H1 (cell line): ENCODE results near the gene CHST3. TPM values are rescaled to one million over a fixed set of nuclear protein-coding genes. Genes with fewer than 3 reads are reported as not detected.

Experiments
- CTCF ChIA-PET: fragments of 300-600 bp; sonication (Branson Sonifier 250); formaldehyde crosslinking; loops from one replicate; lab custom pipeline; 2021; ENCODE audit not compliant: partially characterized antibody; lab: Charles Lee
- POLR2A ChIA-PET: fragments of 300-600 bp; sonication (Branson Sonifier 250); formaldehyde crosslinking; loops from one replicate; lab custom pipeline; 2021; ENCODE audit warnings: inconsistent platforms; ENCODE audit not compliant: partially characterized antibody; lab: Charles Lee
- DNase-seq, 2 experiments: peaks; one replicate each; pipeline versions ENCODE4 v3.0.0 to v3.0.0-alpha.2; 2010 to 2022; ENCODE audit warnings: low spot score in 2 of 2, low read depth in 1 of 2, mixed read lengths in 1 of 2
- FAIRE-seq: peaks from 2 replicates; lab custom pipeline; 2011; peaks lifted over from hg19 to GRCh38; lab: Jason Lieb, UNC
- H2AFZ ChIP-seq: 2 replicates; pipeline ENCODE4 v1.8.1; 2012; ENCODE audit warnings: low read length, inconsistent platforms
- H2AK5ac ChIP-seq: 2 replicates; pipeline ENCODE4 v1.6.1; 2013; ENCODE audit warnings: low read depth, low read length
- H2BK120ac ChIP-seq: replicated peaks from 2 replicates; pipeline ENCODE3; 2013; ENCODE audit warnings: low read depth, low read length, inconsistent platforms
- H2BK12ac ChIP-seq: 2 replicates; pipeline ENCODE4 v1.6.1; 2013; ENCODE audit warnings: low read depth, low read length
- H2BK15ac ChIP-seq: 2 replicates; pipeline ENCODE4 v1.6.1; 2013; ENCODE audit warnings: low read length
- H2BK20ac ChIP-seq: 2 replicates; pipeline ENCODE4 v1.6.1; 2013; ENCODE audit warnings: low read length
- H2BK5ac ChIP-seq: 2 replicates; pipeline ENCODE4 v1.6.1; 2013; ENCODE audit warnings: low read depth, low read length
- H3K14ac ChIP-seq: 2 replicates; pipeline ENCODE4 v1.6.1; 2013; ENCODE audit warnings: inconsistent platforms; ENCODE audit not compliant: insufficient read length
- H3K18ac ChIP-seq: 2 replicates; pipeline ENCODE4 v1.6.1; 2013; ENCODE audit warnings: low read length; ENCODE audit errors: extremely low read depth
- H3K23ac ChIP-seq: 2 replicates; pipeline ENCODE4 v1.6.1; 2013; ENCODE audit warnings: inconsistent platforms; ENCODE audit not compliant: insufficient read length
- H3K23me2 ChIP-seq: 2 replicates; pipeline ENCODE4 v1.6.1; 2013; ENCODE audit warnings: low read depth, low read length
- H3K27ac ChIP-seq: 2 replicates; pipeline ENCODE4 v1.6.1; 2011; ENCODE audit warnings: low read depth, low read length, inconsistent platforms
- H3K27me3 ChIP-seq, 4 experiments: replicated peaks in 1 of 4; 1 replicate in 1 of 4; 2 replicates in 3 of 4; pipeline versions ENCODE4 v1.6.1 to v1.8.1; 2011 to 2013; ENCODE audit warnings: low read length in 3 of 4, mild to moderate bottlenecking in 3 of 4, inconsistent platforms in 2 of 4, mixed read lengths in 2 of 4, moderate library complexity in 1 of 4; ENCODE audit not compliant: control insufficient read depth in 3 of 4, insufficient read depth in 3 of 4; ENCODE audit errors: extremely low read depth in 1 of 4
- H3K36me3 ChIP-seq, 4 experiments: 2 replicates each; pipeline versions ENCODE4 v1.6.1 to v1.8.1; 2011 to 2013; ENCODE audit warnings: mild to moderate bottlenecking in 4 of 4, low read length in 3 of 4, moderate library complexity in 2 of 4, control low read depth in 1 of 4, inconsistent platforms in 1 of 4; ENCODE audit not compliant: insufficient read depth in 4 of 4, control insufficient read depth in 2 of 4
- H3K4ac ChIP-seq: replicated peaks from 2 replicates; pipeline ENCODE3; 2013; ENCODE audit warnings: low read length, low read depth, mixed read lengths, inconsistent platforms; ENCODE audit not compliant: insufficient read length
- H3K4me1 ChIP-seq, 4 experiments: replicated peaks in 1 of 4; 1 replicate in 1 of 4; 2 replicates in 3 of 4; pipeline versions ENCODE4 v1.6.1 to v1.8.1; 2011 to 2013; ENCODE audit warnings: low read length in 3 of 4, inconsistent platforms in 2 of 4, mixed read lengths in 1 of 4; ENCODE audit not compliant: insufficient read depth in 4 of 4, control insufficient read depth in 3 of 4
- H3K4me2 ChIP-seq, 2 experiments: 2 replicates each; pipeline versions ENCODE4 v1.6.1 to v1.8.1; 2011 to 2013; ENCODE audit warnings: low read depth in 2 of 2, low read length in 2 of 2, control low read depth in 1 of 2, inconsistent platforms in 1 of 2, mild to moderate bottlenecking in 1 of 2; ENCODE audit not compliant: insufficient read depth in 1 of 2
- H3K4me3 ChIP-seq, 4 experiments: fragments of 200-600, 300-600 bp in 1 of 4; sonication (generic), shearing (Covaris generic), sonication (Bioruptor Twin) in 1 of 4; 2 replicates each; pipeline versions ENCODE4 v1.5.1 to v1.8.1; 2011 to 2016; ENCODE audit warnings: low read length in 4 of 4, low read depth in 3 of 4, control low read depth in 2 of 4, inconsistent platforms in 2 of 4, mild to moderate bottlenecking in 2 of 4, mixed read lengths in 1 of 4, moderate library complexity in 1 of 4; ENCODE audit not compliant: insufficient read depth in 2 of 4; ENCODE audit errors: extremely low read depth in 1 of 4
- H3K56ac ChIP-seq: replicated peaks from 2 replicates; pipeline ENCODE3; 2013; ENCODE audit warnings: low read depth, mild to moderate bottlenecking, mixed read lengths, low read length, inconsistent platforms; ENCODE audit not compliant: insufficient read length
- H3K79me1 ChIP-seq: 2 replicates; pipeline ENCODE4 v1.6.1; 2013; ENCODE audit warnings: low read depth, low read length, control low read depth
- H3K79me2 ChIP-seq, 2 experiments: 2 replicates each; pipeline versions ENCODE4 v1.6.1 to v1.8.1; 2012 to 2013; ENCODE audit warnings: low read length in 2 of 2, mild to moderate bottlenecking in 2 of 2, inconsistent platforms in 1 of 2; ENCODE audit not compliant: insufficient read depth in 2 of 2, control insufficient read depth in 1 of 2
- H3K9ac ChIP-seq, 4 experiments: replicated peaks in 1 of 4; 1 replicate in 1 of 4; 2 replicates in 3 of 4; pipeline versions ENCODE4 v1.6.1 to v1.8.1; 2011 to 2013; ENCODE audit warnings: low read depth in 3 of 4, low read length in 3 of 4, control low read depth in 2 of 4, mild to moderate bottlenecking in 2 of 4, moderate library complexity in 2 of 4, inconsistent platforms in 1 of 4; ENCODE audit errors: extremely low read depth in 1 of 4
- H3K9me3 ChIP-seq, 2 experiments: 2 replicates each; pipeline versions ENCODE4 v1.6.1 to v1.8.1; 2012 to 2013; ENCODE audit warnings: mild to moderate bottlenecking in 2 of 2, moderate library complexity in 2 of 2, control low read depth in 1 of 2, inconsistent platforms in 1 of 2, low read depth in 1 of 2, low read length in 1 of 2, mixed read lengths in 1 of 2; ENCODE audit not compliant: insufficient read depth in 2 of 2
- H4K20me1 ChIP-seq, 2 experiments: replicated peaks in 1 of 2; 2 replicates each; pipeline versions ENCODE3 to v1.8.1; 2011 to 2013; ENCODE audit warnings: inconsistent platforms in 2 of 2, low read length in 2 of 2, mild to moderate bottlenecking in 1 of 2; ENCODE audit not compliant: insufficient read depth in 2 of 2, control insufficient read depth in 1 of 2
- H4K5ac ChIP-seq: 2 replicates; pipeline ENCODE4 v1.6.1; 2013; ENCODE audit warnings: low read length, low read depth, mixed read lengths, inconsistent platforms; ENCODE audit not compliant: insufficient read length
- H4K8ac ChIP-seq: 2 replicates; pipeline ENCODE4 v1.8.0; 2013; ENCODE audit warnings: mild to moderate bottlenecking, moderate library complexity, low read length, inconsistent platforms; ENCODE audit not compliant: insufficient read depth; ENCODE audit errors: extremely low read depth
- H4K91ac ChIP-seq: replicated peaks from 2 replicates; pipeline ENCODE3; 2013; ENCODE audit warnings: low read length, mixed read lengths, inconsistent platforms; ENCODE audit not compliant: insufficient read length
- CBX8 ChIP-seq: fragments of 300-800, 300-1000 bp; sonication (generic); IDR thresholded peaks from 2 replicates; pipeline ENCODE4 v1.7.1; 2016; ENCODE audit warnings: low read depth, low read length, borderline replicate concordance
- HDAC2 ChIP-seq, 2 experiments: fragments of 300-600 bp in 1 of 2; sonication (generic) in 1 of 2; IDR thresholded peaks; 2 replicates each; pipeline ENCODE4 v1.6.1; 2011 to 2012; ENCODE audit warnings: low read depth in 2 of 2, low read length in 2 of 2, mild to moderate bottlenecking in 2 of 2, moderate library complexity in 2 of 2, borderline replicate concordance in 1 of 2, inconsistent platforms in 1 of 2
- KDM1A ChIP-seq: fragments of 200-600, 300-600 bp; sonication (generic); IDR thresholded peaks from 2 replicates; pipeline ENCODE4 v1.7.1; 2016; ENCODE audit warnings: mild to moderate bottlenecking, low read length, borderline replicate concordance
- PHF8 ChIP-seq: fragments of 200-600 bp; sonication (generic); conservative IDR thresholded peaks from 2 replicates; pipeline ENCODE4 v1.7.1; 2012; ENCODE audit warnings: low read depth, mild to moderate bottlenecking, inconsistent platforms, low read length, moderate library complexity
- POLR2A ChIP-seq, 2 experiments: IDR thresholded peaks; 1 replicate in 1 of 2; 2 replicates in 1 of 2; pipeline ENCODE4 v1.6.1; 2011; ENCODE audit warnings: low read depth in 2 of 2, low read length in 2 of 2, mild to moderate bottlenecking in 2 of 2; ENCODE audit errors: control extremely low read depth in 1 of 2
- POU5F1 ChIP-seq: IDR thresholded peaks from 2 replicates; pipeline ENCODE4 v1.6.1; 2011; ENCODE audit warnings: low read depth, mild to moderate bottlenecking, low read length, moderate library complexity
- SIRT6 ChIP-seq: IDR thresholded peaks from one replicate; pipeline ENCODE4 v1.7.1; 2012; ENCODE audit warnings: low read length, inconsistent platforms
- SP4 ChIP-seq: IDR thresholded peaks from 2 replicates; pipeline ENCODE4 v1.6.1; 2012; ENCODE audit warnings: low read length, inconsistent platforms
- SUZ12 ChIP-seq: fragments of 200-600 bp; sonication (generic); IDR thresholded peaks from 2 replicates; pipeline ENCODE4 v1.6.1; 2012; ENCODE audit warnings: mild to moderate bottlenecking, inconsistent platforms, low read length, moderate library complexity, mixed read lengths
- TAF1 ChIP-seq: IDR thresholded peaks from 2 replicates; pipeline ENCODE4 v1.6.1; 2011; ENCODE audit warnings: mild to moderate bottlenecking, low read depth, low read length
- TAF7 ChIP-seq: optimal IDR thresholded peaks from 2 replicates; pipeline ENCODE3; 2011; ENCODE audit warnings: low read depth, mild to moderate bottlenecking, inconsistent platforms, low read length, moderate library complexity, borderline replicate concordance
- TBP ChIP-seq: IDR thresholded peaks from 2 replicates; pipeline ENCODE4 v1.6.1; 2011; ENCODE audit warnings: low read depth, low read length, improper control_type of control experiment
- TEAD4 ChIP-seq: IDR thresholded peaks from 2 replicates; pipeline ENCODE4 v1.6.1; 2012; ENCODE audit warnings: low read depth, low read length, inconsistent platforms, mixed read lengths
- WGBS, 2 experiments: shearing (Covaris generic) in 1 of 2; methylation state at CpG; one replicate each; pipeline versions ENCODE4 v1.1.6 to v1.1.7; 2013 to 2015; ENCODE audit warnings: low lambda C conversion rate in 2 of 2, mixed read lengths in 2 of 2, inconsistent platforms in 1 of 2, low coverage in 1 of 2, missing lambda C conversion rate in 1 of 2; ENCODE audit not compliant: insufficient replicate concordance in 2 of 2, insufficient coverage in 1 of 2, insufficient read length in 1 of 2; ENCODE audit errors: extremely low coverage in 1 of 2, missing lambda C conversion rate in 1 of 2; 5-methylcytosine and 5-hydroxymethylcytosine counted together
- polyA plus RNA-seq, 7 experiments: library from polyadenylated mRNA; depleted of rRNA in 3 of 7; stranded (reverse) in 5 of 7; unstranded in 2 of 7; fragments of >200 nt in 5 of 7; fragments of 200-250 nt in 2 of 7; gene quantifications; 1 replicate in 5 of 7; 2 replicates in 1 of 7; 4 replicates in 1 of 7; pipeline versions ENCODE4 v1.2.1 to v1.2.3, GENCODE V29; 2011 to 2013; ENCODE audit warnings: missing spikeins in 2 of 7, mixed read lengths in 2 of 7
- total RNA-seq: library from RNA; stranded (reverse); fragmentation: NEBNext Ultra II Directional; extraction: Animal tissue kit (Norgen Biotek cat#: 25700); gene quantifications from 2 replicates; pipeline ENCODE4 v1.2.1, GENCODE V29; 2021

The CHST3 gene
- total and polyA plus RNA-seq, 2 of the 8 experiments (the other 6 are each of a cell fraction or from before 2014, with no cell fraction given): 2.0 to 5.8 TPM

- no peak for TF ChIP-seq CBX8
- TF ChIP-seq POU5F1: no peak
- TF ChIP-seq PHF8: no peak
- no peak for TF ChIP-seq HDAC2 (IDR thresholded peaks at IDR 0.05; ENCODE audit: borderline replicate concordance in 1 of 2, low read depth in 2 of 2, low read length in 2 of 2)
- TF ChIP-seq TAF7: no peak
- no peak for TF ChIP-seq SP4
- no peak for TF ChIP-seq SIRT6
- TF ChIP-seq KDM1A: no peak
- no peak for TF ChIP-seq TBP
- TF ChIP-seq TEAD4: no peak
- TF ChIP-seq POLR2A (IDR thresholded peaks at IDR 0.05; ENCODE audit: control extremely low read depth in 1 of 2, low read depth in 2 of 2, low read length in 2 of 2): no peak
- no peak for TF ChIP-seq SUZ12
- no peak for TF ChIP-seq TAF1
- Histone ChIP-seq H3K18ac (no peak overlapping the region), H4K8ac (no peak overlapping the region), H2BK15ac (no peak overlapping the region), H3K27me3 (no peaks in the 10 kb centered on the region), H3K56ac (no peak overlapping the region), H3K4me1 (no peaks in the 10 kb centered on the region; a peak in 2 of 7 replicates), H3K23ac (no peak overlapping the region), H2BK120ac (no peak overlapping the region), H2AK5ac (no peak overlapping the region), H3K4me3 (no peak overlapping the region), H2BK12ac (no peak overlapping the region), H2AFZ (no peak overlapping the region), H4K5ac (no peak overlapping the region), H3K4me2 (no peak overlapping the region), H3K36me3 (no peaks in the 10 kb centered on the region), H3K9ac (no peak overlapping the region), H3K4ac (no peak overlapping the region), H3K23me2 (no peaks in the 10 kb centered on the region), H4K20me1 (no peaks in the 10 kb centered on the region), H2BK20ac (no peak overlapping the region), H3K27ac (no peak overlapping the region), H3K79me1 (no peaks in the 10 kb centered on the region), H4K91ac (no peak overlapping the region), H3K14ac (no peak overlapping the region), H3K9me3 (0 out of 4 replicates have a peak, but pooled peaks cover 0 to 4% of the 10 kb centered on the region in 2 experiments), H3K79me2 (no peaks in the 10 kb centered on the region), H2BK5ac (no peak overlapping the region)
- DNase-seq (no peak), FAIRE-seq (no peak)
- 79% methylated on average over 7 of the region's 7 CpGs; no CpG with 5 or more reads in 1 of the 2 experiments for WGBS, 2 experiments
- POLR2A ChIA-PET: no interaction called here
- CTCF ChIA-PET: interaction anchor here (0.6 to 9.8 kb wide), 12 partner anchors 9 to 274 kb away, joined by 3 to 100 read pairs (median 4); no protein-coding TSS in a partner anchor
These were observed 89.5 kb downstream of the CHST3 start for GRCh38 chr10:72053690-72054089.
